Breast epithelium (tissue), 4 donors: ENCODE data around the gene ZBTB45. TPM values are rescaled to one million over a fixed set of nuclear protein-coding genes. Genes with fewer than 3 reads are reported as not detected.

ENCODE experiments used
- DNase-seq, 2 donors: peaks; one replicate each; pipeline ENCODE4 v3.0.0-alpha.2; 2019; ENCODE audit warnings: low spot score in 2 of 2
- H3K27ac ChIP-seq, 2 donors: fragments of 200-600 bp; sonication (generic) in 1 of 2; one replicate each; pipeline ENCODE4 v1.5.1; 2016 to 2019; ENCODE audit warnings: mild to moderate bottlenecking in 1 of 2
- H3K27me3 ChIP-seq, 2 donors: fragments of 200-600 bp; sonication (generic) in 1 of 2; one replicate each; pipeline versions ENCODE4 v1.5.1 to v1.6.0; 2017 to 2019; ENCODE audit warnings: control low read depth in 1 of 2, mild to moderate bottlenecking in 1 of 2
- H3K36me3 ChIP-seq: fragments of 200-600 bp; one replicate; pipeline ENCODE4 v1.5.1; 2019
- H3K4me1 ChIP-seq, 2 donors: fragments of 200-600 bp; sonication (generic); one replicate each; pipeline ENCODE4 v1.5.1; 2016 to 2019; ENCODE audit warnings: control low read depth in 1 of 2
- H3K4me3 ChIP-seq, 3 donors: fragments of 200-600 bp; sonication (generic); 1 replicate in 2 of 3; 2 replicates in 1 of 3; pipeline ENCODE4 v1.5.1; 2016 to 2019; ENCODE audit warnings: mild to moderate bottlenecking in 3 of 3, moderate library complexity in 2 of 3
- H3K9me3 ChIP-seq, 2 donors: fragments of 200-600 bp; sonication (generic) in 1 of 2; one replicate each; pipeline ENCODE4 v1.5.1; 2016 to 2019; ENCODE audit warnings: control low read depth in 1 of 2
- POLR2A ChIP-seq: fragments of 450-650 bp; IDR thresholded peaks from one replicate; pipeline ENCODE4 v1.6.1; 2016; ENCODE audit warnings: antibody characterized with exemption, mild to moderate bottlenecking, moderate library complexity
- POLR2AphosphoS5 ChIP-seq, 3 donors: sonication (generic); formaldehyde crosslinking; IDR thresholded peaks; one replicate each; pipeline ENCODE4 v1.6.1; 2017; ENCODE audit warnings: antibody characterized with exemption in 3 of 3
- intact Hi-C: fragments of 100-400 bp; cut with DNase I; formaldehyde crosslinking; loops from one replicate; pipeline ENCODE4 v1.15.1; 2023; ENCODE audit warnings: low total_unique reads
- total RNA-seq, 3 donors: library from RNA; depleted of rRNA; stranded (reverse); fragments of >200 nt; gene quantifications; one replicate each; pipeline ENCODE4 v1.1.0, GENCODE V29; 2016
- TF ChIP-seq, protein P1 (sequence below), 3 donors: fragments of 450-650 bp; IDR thresholded peaks; one replicate each; pipeline ENCODE4 v1.5.1; 2016 to 2017; ENCODE audit warnings: antibody characterized with exemption in 3 of 3, mild to moderate bottlenecking in 3 of 3, moderate library complexity in 3 of 3

The ZBTB45 gene
- total RNA-seq, 3 donors from 2014 or later, result 8.2 to 9.2 (median 8.6) TPM

- Histone ChIP-seq H3K9me3 (no peaks in the 10 kb centered on the region), H3K4me3 (peak overlapping the region; percentile 82 to 93 (median 84)), H3K36me3 (no peaks in the 10 kb centered on the region), H3K4me1 (peaks cover 9 to 16% of the 10 kb centered on the region in 2 donors), H3K27me3 (no peaks in the 10 kb centered on the region), H3K27ac (peak overlapping the region; percentile 93 to 95)
- TF ChIP-seq POLR2A (no peak), POLR2AphosphoS5 (IDR thresholded peaks at IDR 0.05) (no peak)
- TF ChIP-seq, protein P1, sequence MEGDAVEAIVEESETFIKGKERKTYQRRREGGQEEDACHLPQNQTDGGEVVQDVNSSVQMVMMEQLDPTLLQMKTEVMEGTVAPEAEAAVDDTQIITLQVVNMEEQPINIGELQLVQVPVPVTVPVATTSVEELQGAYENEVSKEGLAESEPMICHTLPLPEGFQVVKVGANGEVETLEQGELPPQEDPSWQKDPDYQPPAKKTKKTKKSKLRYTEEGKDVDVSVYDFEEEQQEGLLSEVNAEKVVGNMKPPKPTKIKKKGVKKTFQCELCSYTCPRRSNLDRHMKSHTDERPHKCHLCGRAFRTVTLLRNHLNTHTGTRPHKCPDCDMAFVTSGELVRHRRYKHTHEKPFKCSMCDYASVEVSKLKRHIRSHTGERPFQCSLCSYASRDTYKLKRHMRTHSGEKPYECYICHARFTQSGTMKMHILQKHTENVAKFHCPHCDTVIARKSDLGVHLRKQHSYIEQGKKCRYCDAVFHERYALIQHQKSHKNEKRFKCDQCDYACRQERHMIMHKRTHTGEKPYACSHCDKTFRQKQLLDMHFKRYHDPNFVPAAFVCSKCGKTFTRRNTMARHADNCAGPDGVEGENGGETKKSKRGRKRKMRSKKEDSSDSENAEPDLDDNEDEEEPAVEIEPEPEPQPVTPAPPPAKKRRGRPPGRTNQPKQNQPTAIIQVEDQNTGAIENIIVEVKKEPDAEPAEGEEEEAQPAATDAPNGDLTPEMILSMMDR (IDR thresholded peaks at IDR 0.05), result peak in 1 of 3 donors; percentile 6
- intact Hi-C loops, result loop anchor here (1.0 kb wide), 1 partner anchor 41 kb away; no protein-coding TSS in a partner anchor
- DNase-seq, result no peak
These were observed 618 bp upstream of the ZBTB45 start for GRCh38 chr19:58520257-58520599.

- Histone ChIP-seq H3K9me3 (no peaks in the 10 kb centered on the region), H3K27me3 (no peaks in the 10 kb centered on the region), H3K36me3 (no peaks in the 10 kb centered on the region), H3K4me3 (peak overlapping the region; percentile 82 to 93 (median 84)), H3K4me1 (peaks cover 9 to 21% of the 10 kb centered on the region in 2 donors), H3K27ac (peak overlapping the region; percentile 93 to 95)
- intact Hi-C loops, result no loop called here
- DNase-seq, result peak; percentile 53 to 74
- no peak for TF ChIP-seq POLR2A
- TF ChIP-seq POLR2AphosphoS5 (IDR thresholded peaks at IDR 0.05), result no peak
- TF ChIP-seq, protein P1 (IDR thresholded peaks at IDR 0.05), result peak in 1 of 3 donors; percentile 39
These were observed 589 bp downstream of the ZBTB45 start for GRCh38 chr19:58519087-58519354.

GRCh38 chr19:58518256-58519086, 1.1 kb downstream of the ZBTB45 start:
- peak overlapping the region; percentile 82 to 93 (median 84) for H3K4me3 ChIP-seq
- no peaks in the 10 kb centered on the region for H3K9me3 ChIP-seq

DNA sequence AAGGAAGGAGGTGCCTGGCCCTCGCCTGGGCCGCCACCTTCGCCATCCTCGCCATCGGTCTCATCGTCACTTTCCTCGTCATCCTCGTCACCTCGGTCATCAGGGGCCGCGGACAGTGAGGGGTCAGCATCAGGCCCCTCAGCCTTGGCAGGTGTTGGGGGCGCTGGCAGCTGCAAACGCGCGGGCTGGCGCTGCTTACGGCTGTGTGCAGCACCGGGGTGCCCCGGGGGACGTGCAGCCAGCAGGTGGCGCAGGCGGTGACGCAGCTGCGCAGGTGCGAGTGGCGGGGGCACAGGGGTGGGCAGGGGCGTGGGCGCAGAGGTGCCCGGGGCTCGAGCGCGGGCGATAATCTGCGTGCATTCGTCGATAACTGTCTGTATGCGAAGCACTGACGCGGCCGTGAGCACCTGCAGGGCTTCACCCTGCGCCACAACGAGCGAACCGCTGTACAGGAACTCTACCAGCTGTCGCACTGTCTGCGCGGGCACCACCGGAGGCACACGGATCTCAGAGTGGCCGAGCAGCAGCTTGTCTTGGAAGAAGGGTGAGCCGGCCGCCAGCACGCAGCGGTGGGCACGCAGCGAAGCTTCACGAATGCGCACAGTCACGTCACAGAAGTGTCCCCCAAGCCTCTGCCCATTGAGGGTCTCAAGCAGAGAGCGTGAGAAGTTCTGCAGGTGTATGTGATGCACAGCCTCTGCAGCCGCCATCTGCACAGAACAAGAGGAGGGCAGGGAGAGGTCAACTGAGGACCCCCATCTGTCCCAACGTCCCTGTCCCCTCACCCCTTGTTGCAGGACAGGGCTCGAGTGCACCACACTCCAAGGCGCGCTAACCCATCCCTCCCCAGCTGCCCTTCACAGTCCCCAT, 2.4 kb downstream of the ZBTB45 start:
- no peaks in the 10 kb centered on the region for H3K27me3 ChIP-seq
- H3K9me3 ChIP-seq, result no peaks in the 10 kb centered on the region
- intact Hi-C loops, result no loop called here
- H3K4me3 ChIP-seq, result peak overlapping the region in 1 of 3 donors; percentile 93
- no peak for TF ChIP-seq POLR2A
- TF ChIP-seq, protein P1 (IDR thresholded peaks at IDR 0.05), result no peak
- TF ChIP-seq POLR2AphosphoS5 (IDR thresholded peaks at IDR 0.05), result no peak
- peaks cover 9 to 21% of the 10 kb centered on the region in 2 donors for H3K4me1 ChIP-seq
- H3K27ac ChIP-seq, result peak overlapping the region in 1 of 2 donors; percentile 95
- DNase-seq, result no peak
- no peaks in the 10 kb centered on the region for H3K36me3 ChIP-seq

More at GRCh38 chr19:58518256-58519086, 1.1 kb downstream of the ZBTB45 start:
- Histone ChIP-seq H3K27me3 (no peaks in the 10 kb centered on the region), H3K36me3 (no peaks in the 10 kb centered on the region), H3K4me1 (peaks cover 9 to 21% of the 10 kb centered on the region in 2 donors), H3K27ac (peak overlapping the region; percentile 93 to 95)
- no peak for DNase-seq
- intact Hi-C loops, result no loop called here
- no peak for TF ChIP-seq POLR2AphosphoS5 (IDR thresholded peaks at IDR 0.05)
- TF ChIP-seq POLR2A, result no peak
- TF ChIP-seq, protein P1 (IDR thresholded peaks at IDR 0.05), result peak in 1 of 3 donors; percentile 48
